NT2/D1 (cell line): ENCODE results near the gene ERICH3.

Experiments
- DNase-seq: peaks from one replicate; pipeline ENCODE4 v3.0.0-alpha.2; 2011; ENCODE audit warnings: low read depth, low spot score
- H3K27me3 ChIP-seq: 2 replicates; pipeline ENCODE4 v1.6.0; 2011; ENCODE audit warnings: mild to moderate bottlenecking; ENCODE audit not compliant: insufficient read length, insufficient read depth
- H3K36me3 ChIP-seq: 2 replicates; pipeline ENCODE4 v1.6.1; 2011; ENCODE audit warnings: mild to moderate bottlenecking, low read length, mixed read lengths; ENCODE audit not compliant: insufficient read depth, insufficient read length
- H3K4me1 ChIP-seq: 2 replicates; pipeline ENCODE4 v1.5.1; 2011; ENCODE audit not compliant: insufficient read depth, insufficient read length
- H3K4me3 ChIP-seq: 2 replicates; pipeline ENCODE4 v1.5.1; 2011; ENCODE audit warnings: low read depth; ENCODE audit not compliant: insufficient read length
- H3K9ac ChIP-seq: 2 replicates; pipeline ENCODE4 v1.6.0; 2011; ENCODE audit warnings: low read depth; ENCODE audit not compliant: insufficient read length
- H3K9me3 ChIP-seq: 2 replicates; pipeline ENCODE4 v1.5.1; 2011; ENCODE audit warnings: mild to moderate bottlenecking, low read length; ENCODE audit not compliant: insufficient read depth
- SUZ12 ChIP-seq: IDR thresholded peaks from 2 replicates; pipeline ENCODE4 v1.6.1; 2011; ENCODE audit not compliant: insufficient read length, insufficient read depth; ENCODE audit errors: extremely low read depth
- YY1 ChIP-seq: IDR thresholded peaks from 2 replicates; pipeline ENCODE4 v1.6.1; 2011; ENCODE audit not compliant: insufficient read length, insufficient read depth
- ZNF274 ChIP-seq: IDR thresholded peaks from 2 replicates; pipeline ENCODE4 v1.6.1; 2011; ENCODE audit warnings: mild to moderate bottlenecking, low read depth, low read length

ERICH3 gene

GRCh38 chr1:74713849-74714248, 40.3 kb upstream of the ERICH3 start:
- peaks cover 95% of the 10 kb centered on the region for H3K36me3 ChIP-seq
- no peak for TF ChIP-seq YY1
- TF ChIP-seq ZNF274 = no peak
- no peak for TF ChIP-seq SUZ12
- no peaks in the 10 kb centered on the region for H3K27me3 ChIP-seq

GRCh38 chr1:74712881-74713280, 39.3 kb upstream of the ERICH3 start:
- no peak for TF ChIP-seq YY1
- H3K4me1 ChIP-seq = no peaks in the 10 kb centered on the region
- H3K36me3 ChIP-seq = peaks cover 92% of the 10 kb centered on the region
- H3K4me3 ChIP-seq = no peak overlapping the region
- H3K9ac ChIP-seq = no peak overlapping the region
- no peaks in the 10 kb centered on the region for H3K9me3 ChIP-seq
- H3K27me3 ChIP-seq = no peaks in the 10 kb centered on the region
- no peak for DNase-seq

More at GRCh38 chr1:74713849-74714248, 40.3 kb upstream of the ERICH3 start:
- Histone ChIP-seq H3K4me3 (no peak overlapping the region), H3K4me1 (no peaks in the 10 kb centered on the region), H3K9ac (no peak overlapping the region), H3K9me3 (no peaks in the 10 kb centered on the region)
- no peak for DNase-seq

- Histone ChIP-seq H3K36me3 (peaks cover 62% of the 10 kb centered on the region), H3K4me1 (no peaks in the 10 kb centered on the region), H3K27me3 (no peaks in the 10 kb centered on the region), H3K9ac (no peak overlapping the region), H3K9me3 (no peaks in the 10 kb centered on the region), H3K4me3 (no peak overlapping the region)
- TF ChIP-seq SUZ12 = no peak
- no peak for TF ChIP-seq YY1
- TF ChIP-seq ZNF274 = no peak
- no peak for DNase-seq
These were observed 30.0 kb upstream of the ERICH3 start for GRCh38 chr1:74703386-74704182.

- Histone ChIP-seq H3K9ac (no peak overlapping the region), H3K36me3 (peaks cover 25% of the 10 kb centered on the region), H3K4me3 (no peak overlapping the region), H3K4me1 (no peaks in the 10 kb centered on the region), H3K27me3 (no peaks in the 10 kb centered on the region), H3K9me3 (no peaks in the 10 kb centered on the region)
- DNase-seq = no peak
- TF ChIP-seq YY1 (no peak), SUZ12 (no peak), ZNF274 (no peak)
These were observed 25.7 kb upstream of the ERICH3 start for GRCh38 chr1:74699331-74699730.

GRCh38 chr1:74697832-74698231, 24.2 kb upstream of the ERICH3 start:
- Histone ChIP-seq H3K9ac (no peak overlapping the region), H3K4me3 (no peak overlapping the region), H3K36me3 (peaks cover 11% of the 10 kb centered on the region), H3K27me3 (no peaks in the 10 kb centered on the region), H3K9me3 (no peaks in the 10 kb centered on the region), H3K4me1 (no peaks in the 10 kb centered on the region)
- DNase-seq = no peak
- no peak for TF ChIP-seq SUZ12

- H3K4me3 ChIP-seq = no peak overlapping the region
- H3K36me3 ChIP-seq = no peaks in the 10 kb centered on the region
- no peaks in the 10 kb centered on the region for H3K27me3 ChIP-seq
- TF ChIP-seq YY1 (no peak), SUZ12 (no peak), ZNF274 (no peak)
- no peaks in the 10 kb centered on the region for H3K9me3 ChIP-seq
- no peak overlapping the region for H3K9ac ChIP-seq
- DNase-seq = no peak
- no peaks in the 10 kb centered on the region for H3K4me1 ChIP-seq
These were observed 19.9 kb upstream of the ERICH3 start for GRCh38 chr1:74693473-74693872.

GRCh38 chr1:74690909-74691308, 17.3 kb upstream of the ERICH3 start:
- Histone ChIP-seq H3K27me3 (no peaks in the 10 kb centered on the region), H3K9me3 (no peaks in the 10 kb centered on the region), H3K36me3 (no peaks in the 10 kb centered on the region), H3K9ac (no peak overlapping the region), H3K4me1 (no peaks in the 10 kb centered on the region), H3K4me3 (no peak overlapping the region)
- DNase-seq = no peak
- TF ChIP-seq YY1 (no peak), SUZ12 (no peak), ZNF274 (no peak)

- H3K9me3 ChIP-seq = no peaks in the 10 kb centered on the region
- no peak overlapping the region for H3K4me3 ChIP-seq
- H3K36me3 ChIP-seq = no peaks in the 10 kb centered on the region
- H3K9ac ChIP-seq = no peak overlapping the region
- no peaks in the 10 kb centered on the region for H3K27me3 ChIP-seq
- no peaks in the 10 kb centered on the region for H3K4me1 ChIP-seq
- TF ChIP-seq YY1 (no peak), ZNF274 (no peak), SUZ12 (no peak)
- DNase-seq = no peak
These were observed 16.7 kb upstream of the ERICH3 start for GRCh38 chr1:74690364-74690696.
